Measurements from ENCODE around the gene HAAO.
"Not testable (repeated sequence)": the region's sequence is repeated elsewhere in the genome, so short reads cannot be mapped to it uniquely, and the experiment has no call there.

HAAO gene

DNA sequence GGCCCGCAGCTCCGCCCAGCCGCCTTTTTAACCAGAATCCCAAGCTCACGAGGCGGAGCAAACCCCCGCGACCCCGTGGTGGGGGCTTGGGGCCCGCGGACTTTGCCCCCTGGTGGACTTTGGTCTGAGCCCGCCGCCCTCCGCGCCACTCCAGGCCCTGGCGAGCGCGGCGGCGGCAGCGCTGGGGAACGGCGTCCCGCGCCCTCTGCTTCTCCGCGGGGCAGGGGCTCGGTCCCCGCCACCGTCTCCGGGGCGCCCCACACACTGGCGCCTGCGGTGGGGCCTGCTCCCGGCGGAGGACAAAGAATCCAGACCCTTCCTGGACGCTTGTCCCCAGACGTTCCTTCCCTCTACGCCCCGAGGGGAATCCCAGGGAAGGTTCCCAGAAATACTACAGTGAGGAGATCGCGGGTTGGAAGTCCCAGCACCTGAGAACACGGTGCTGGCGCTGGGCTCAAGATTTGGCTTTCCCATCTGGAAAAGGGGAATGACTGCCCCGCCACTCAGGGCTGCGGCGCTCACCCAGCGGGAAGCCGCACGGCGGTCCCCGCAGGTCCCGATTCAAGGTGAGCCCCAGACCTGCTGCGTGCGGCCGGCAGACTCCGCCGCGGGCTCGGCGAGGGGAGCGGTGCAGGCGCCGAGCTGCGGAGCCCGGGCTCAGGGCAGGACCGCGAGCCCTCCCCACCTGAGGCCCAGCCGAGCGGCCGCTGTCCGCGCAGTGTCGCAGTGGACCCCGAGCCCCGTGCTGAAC is at the start of gene HAAO:
Gene HAAO (minus strand): TSS at position 1 of the 751 bp plus-strand sequence. CDS start 47 bp downstream, outside the sequence.
- no peak for DNase-seq

DNA sequence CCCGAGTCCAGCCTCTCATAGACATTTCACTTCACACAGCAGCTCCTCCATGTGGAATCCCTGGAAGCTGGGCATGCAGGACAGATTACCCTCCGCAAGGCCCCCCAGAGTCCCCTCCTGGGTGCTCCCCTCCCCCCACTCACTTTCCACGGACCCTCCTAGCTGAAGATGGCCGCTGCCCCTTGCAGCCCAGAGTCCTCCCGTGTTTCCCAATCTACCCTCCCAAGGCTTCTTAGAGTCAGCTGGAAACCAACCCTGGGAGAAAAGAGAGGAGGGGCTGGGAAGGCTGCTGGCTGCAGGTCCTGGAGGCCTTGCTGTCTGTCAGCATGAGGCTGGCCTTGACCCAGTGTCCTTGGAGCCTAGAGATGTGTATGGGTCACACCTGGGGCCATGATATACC is 49.0 kb upstream of the HAAO start:
- no peak for DNase-seq

DNA sequence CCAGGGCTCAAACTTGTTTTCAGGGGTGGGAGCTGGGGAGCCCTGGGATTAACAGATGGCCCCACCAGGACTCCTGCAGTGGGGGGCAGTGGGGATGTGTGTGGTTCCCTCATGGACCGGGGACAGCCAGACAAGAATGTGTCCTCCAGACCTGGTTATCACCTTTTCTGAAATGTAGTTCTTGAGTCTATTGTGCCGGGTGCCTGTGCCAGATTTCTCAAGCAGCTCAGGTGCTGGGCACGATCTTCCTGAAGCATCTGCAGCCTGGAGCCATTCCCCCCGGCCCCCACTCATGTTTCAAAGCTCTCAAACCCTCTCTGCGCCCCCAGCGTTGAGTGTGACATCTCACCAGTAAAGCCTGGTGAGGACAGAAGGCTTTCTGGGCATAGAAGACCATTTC is 48.4 kb upstream of the HAAO start:
- no peak for DNase-seq

DNA sequence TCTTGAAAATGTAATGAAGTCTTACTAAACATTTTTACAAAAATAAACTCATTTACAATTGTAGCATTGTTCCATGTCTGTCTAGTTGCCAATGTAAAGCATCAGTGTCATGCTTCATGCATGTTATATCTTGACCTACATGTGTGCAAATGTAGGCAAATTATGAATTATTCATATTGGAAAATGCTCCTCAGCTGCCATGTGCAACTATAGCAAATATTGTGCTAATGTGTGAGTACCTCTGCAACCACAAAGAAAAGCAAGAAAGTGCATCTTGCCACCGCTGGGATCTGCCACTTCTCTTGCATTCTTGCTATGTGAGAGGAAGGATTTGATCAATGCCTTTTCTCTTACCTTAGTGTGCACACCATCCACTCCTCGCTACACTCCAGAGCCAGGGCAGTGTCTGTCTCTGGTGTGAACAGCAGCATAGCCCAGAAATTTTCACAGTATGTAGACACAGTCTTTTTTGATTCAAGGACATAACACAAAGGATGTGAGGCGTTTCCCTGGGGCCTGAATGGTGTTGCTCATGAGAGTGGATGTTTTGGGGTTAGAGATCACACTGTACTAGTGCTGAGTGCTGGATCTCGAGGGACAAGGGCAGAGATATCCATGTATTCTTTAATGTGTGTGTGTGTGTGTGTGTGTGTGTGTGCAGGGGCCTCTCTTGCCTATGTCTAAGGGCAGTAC is 47.6 kb upstream of the HAAO start:
- DNase-seq: no peak

DNA sequence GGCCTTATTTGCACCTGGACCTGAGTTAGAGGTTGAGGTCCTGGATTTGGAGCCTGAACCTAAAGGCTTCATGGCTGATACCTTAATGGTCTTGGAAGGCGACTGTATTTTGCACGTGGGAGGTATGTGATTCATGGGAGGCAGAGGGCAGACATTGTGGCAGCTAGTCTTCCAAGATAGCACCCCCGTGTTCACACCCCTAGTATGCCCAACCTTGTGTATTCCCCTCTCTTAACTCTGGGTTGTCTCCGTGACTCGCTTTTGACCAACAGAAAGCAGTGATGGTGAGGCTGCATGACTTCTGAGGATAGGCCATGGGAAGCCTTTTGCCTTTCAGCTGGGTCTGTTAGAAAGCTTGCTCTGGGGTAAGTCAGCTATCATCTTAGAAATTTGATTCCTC is 45.8 kb upstream of the HAAO start:
- no peak for DNase-seq

DNA sequence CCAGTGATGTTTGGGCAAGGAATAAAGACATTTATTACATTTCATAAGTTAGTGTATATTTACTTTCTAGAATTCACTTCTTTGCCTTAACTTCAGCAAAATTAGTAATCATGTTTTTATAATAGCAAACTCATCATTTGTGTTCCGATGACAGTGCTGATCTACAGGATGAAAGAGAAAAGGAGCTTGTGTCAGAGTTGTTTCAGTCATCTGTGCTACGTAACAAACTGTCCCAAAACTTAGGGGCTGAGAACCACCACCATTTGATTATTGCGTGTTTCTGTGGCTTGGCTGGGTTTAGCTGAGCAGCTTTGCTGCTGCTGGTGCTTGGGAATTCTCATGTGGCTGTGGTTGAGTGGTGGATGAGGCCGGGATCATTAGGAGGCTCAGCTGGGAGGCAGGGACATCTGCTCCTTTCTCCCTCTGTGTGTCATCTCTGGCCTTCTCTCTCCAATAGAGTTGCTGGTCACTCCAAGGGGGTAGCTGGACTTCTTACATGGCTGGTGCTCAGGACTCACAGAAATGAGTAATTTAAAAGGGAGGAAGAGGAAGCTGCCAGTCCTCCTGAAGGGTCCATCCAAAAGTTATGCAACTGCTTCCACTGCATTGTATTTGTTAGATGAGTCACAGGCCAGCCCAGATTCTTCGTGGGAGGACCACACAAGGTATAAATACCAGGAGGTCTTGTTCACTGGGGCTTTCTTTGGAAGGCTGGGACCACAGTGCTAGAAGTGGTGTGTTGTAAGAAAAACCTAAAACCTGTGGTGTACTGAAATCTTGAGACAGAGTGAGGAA is 43.4 kb upstream of the HAAO start:
- no peak for DNase-seq

DNA sequence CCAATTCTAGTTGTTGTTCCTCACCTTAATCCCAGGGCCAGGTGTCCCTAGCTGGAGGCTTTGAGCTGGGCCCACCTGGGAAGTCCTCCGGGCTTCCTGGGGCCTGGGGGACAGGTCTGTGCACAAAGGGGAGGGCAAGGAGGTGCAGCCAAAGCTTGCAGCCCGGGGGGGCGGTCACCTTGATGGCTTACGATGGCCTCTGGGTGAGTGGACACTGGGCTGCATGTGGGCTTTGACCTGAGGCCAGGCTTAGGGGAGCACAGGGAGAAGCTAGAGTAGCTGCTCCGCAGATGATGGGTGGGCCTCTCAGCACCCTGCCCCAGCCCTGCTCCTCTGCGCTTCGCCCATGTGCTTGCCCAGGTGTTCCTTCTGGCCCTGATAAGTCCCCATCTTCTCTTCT is 41.8 kb upstream of the HAAO start:
- DNase-seq: no peak

DNA sequence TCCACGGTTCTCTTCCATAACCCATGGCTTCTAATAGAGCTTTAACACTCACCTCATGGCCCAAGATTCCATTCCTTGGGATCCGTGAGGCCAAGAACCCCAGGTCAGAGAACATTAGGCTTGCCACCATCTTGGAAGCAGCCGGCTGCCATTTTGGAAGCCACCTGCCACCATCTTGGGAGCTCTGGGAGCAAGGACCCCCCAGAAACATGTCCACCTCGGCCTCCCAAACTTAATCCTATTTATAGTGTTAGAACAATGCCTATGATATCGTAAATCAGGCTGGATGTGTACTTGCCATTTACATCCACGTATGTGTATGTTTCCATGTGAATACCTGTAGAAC is 39.9 kb upstream of the HAAO start:
- DNase-seq: no peak

DNA sequence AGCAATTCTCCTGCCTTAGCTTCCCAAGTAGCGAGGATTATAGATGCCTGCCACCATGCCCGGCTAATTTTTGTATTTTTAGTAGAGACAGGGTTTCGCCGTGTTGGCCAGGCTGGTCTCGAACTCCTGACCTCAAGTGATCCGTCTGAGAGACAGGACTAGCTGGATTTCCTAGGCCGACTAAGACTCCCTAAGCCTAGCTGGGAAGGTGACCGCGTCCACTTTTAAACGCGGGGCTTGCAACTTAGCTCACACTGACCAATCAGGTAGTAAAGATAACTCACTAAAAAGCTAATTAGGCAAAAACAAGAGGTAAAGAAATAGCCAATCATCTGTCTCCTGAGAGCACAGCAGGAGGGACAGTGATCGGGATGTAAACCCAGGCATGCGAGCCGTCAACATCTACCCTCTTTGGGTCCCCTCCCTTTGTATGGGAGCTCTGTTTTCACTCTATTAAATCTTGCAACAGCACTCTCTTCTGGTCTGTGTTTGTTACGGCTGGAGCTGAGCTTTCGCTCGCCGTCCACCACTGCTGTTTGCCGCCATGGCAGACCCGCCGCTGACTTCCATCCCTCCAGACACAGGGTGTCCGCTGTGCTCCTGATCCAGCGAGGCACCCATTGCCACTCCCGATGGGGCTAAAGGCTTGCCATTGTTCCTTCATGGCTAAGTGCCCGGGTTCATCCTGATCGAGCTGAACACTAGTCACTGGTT is 39.3 kb upstream of the HAAO start:
- not testable (repeated sequence) for DNase-seq

DNA sequence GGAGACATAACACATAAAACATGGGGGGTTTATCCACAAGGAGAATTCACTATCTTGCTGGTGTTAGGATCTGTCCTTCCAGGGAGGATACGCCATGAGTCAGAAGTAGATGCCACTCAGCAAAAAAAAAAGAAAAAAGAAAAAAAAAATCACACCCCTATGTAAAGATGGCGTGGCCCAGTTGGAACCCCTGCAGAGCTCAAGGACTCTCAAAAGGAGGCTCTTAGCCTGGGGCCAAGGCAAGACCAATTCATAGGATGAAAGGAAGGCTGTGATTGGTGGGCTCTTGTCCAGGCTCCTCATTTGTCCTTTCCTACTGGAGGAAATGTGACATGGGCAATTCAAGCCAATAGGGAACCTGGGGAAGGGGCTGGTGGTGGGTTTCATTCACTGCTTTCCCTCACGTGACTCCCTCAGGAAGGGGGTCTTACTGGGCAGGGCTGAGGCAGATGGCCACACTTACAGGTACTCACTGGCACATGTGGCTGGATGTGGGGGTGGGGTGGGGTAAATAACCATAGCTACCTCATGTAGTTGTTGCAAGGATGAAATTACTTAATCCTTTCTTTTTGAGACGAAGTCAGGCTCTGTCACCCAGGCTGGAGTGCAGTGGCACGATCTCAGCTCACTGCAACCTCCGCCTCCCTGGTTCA is 38.7 kb upstream of the HAAO start:
- DNase-seq: no peak

DNA sequence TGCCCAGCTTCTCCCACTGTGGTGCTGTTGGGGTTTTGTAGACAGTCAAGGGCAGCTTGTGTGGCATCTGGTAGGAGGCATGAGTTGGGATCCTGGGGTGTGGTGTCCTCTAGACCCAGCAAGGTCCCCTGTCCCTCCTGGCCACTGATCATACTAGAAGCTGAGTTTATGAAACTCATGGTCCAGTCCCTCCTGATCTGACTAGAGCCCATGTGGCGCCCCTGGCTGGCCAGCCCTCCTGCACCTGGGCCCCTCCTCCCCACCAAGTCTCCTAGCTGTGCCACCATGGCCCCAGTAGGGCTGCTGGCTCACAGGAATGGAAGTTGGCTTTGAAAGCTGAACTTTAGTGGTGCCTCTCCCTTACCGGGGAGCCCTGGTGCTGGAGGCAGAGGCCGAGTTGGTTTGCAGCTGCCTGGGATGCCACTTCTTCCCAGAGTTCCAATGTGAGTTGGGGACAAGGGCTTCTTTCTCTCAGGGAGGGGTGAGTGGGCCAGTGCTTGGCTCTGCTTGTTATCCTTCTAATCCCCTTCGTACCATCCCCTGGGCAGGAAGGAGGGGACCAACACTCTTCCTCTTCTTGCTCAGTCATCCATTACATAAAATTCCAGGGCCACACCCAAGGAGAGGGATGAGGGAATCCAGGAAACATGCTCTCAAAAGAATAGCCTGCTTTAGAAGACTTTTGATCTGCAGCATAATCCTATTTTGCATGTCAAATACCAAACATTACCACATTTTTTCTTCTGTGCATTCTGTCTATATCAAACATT is 37.5 kb upstream of the HAAO start:
- no peak for DNase-seq

DNA sequence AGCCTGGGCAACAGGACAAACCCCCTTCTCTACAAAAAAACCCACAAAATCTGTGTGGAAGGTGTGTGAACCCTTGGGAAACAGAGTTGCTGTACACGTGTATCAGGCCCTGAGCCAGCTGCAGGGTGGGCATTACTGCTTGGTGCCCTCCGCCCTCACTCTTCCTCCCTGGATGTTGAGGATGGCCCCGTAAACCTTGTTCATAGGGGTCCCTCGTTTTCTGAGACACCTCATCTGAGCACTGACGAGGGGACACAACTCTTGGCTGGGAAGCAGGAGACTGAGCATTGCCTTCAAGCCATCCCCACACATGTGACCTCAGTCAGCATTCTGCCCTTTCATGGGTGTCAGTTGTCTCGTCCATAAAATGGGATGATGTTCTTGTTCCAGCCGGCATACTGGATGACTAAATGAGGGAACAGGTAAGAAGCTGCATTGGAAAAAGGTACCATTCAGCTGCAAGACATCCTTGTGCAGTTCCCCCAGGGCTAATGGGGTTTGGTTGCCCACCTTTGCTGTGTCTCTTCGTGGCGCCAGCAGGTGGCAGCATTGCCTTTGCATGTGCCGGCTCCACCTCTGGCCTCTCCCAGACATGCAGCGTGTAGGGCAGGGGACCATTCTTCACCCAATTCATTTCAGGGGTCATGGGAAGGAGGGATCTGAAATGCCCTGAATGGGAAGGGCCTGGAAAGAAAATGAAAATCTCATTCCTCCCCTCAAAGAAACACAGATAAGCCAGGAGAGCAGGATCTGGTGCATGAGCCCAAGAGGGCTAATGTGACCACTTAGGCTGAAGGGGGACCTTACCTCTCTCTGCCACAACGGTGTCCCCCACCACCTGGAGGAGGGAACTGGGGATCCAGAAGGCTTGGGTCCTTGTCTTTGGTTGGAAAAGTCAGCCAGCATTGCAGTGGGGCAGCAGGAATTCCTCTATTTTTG is 36.4 kb upstream of the HAAO start:
- DNase-seq: peak; percentile 68

DNA sequence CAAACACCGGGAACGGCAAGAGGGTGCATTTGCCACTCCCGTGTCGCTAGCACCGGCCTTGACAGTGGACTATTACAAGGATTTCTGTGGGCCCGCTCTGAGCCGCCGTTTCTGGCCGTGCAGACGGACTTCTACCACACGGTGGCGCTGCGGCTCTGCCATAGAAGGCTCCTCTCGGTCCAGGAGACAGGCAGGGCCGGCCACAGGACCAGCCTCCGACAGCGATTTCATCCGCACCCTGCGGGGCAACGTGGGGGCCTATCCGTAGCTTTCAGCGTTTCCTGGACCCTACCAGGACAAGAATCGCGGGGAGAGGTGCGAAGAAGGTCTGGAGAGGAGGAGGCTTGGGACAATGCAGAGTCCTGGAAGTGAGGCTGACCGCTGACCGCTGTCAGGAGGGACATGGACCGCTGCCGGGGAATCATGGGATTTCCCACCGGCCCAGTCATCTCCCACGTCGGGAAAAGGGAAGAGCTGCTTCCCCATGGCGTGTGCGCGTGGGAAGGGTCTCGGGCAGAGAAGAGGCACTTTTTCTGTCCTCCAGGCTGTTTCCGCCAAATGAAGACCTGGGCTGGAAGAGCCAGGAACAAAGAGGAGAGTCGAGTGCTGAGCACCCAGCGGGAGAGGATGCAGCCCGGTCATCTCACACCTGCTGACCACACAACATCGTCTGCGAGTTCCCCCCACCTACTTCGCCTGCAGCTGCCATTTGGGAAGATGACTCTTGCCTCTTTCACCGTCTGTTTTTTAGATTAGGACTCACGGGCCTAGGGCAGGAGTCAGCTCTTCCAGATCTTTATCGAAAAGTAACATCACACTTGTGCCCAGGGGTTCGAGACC is 35.5 kb upstream of the HAAO start:
- DNase-seq: peak; percentile 86

DNA sequence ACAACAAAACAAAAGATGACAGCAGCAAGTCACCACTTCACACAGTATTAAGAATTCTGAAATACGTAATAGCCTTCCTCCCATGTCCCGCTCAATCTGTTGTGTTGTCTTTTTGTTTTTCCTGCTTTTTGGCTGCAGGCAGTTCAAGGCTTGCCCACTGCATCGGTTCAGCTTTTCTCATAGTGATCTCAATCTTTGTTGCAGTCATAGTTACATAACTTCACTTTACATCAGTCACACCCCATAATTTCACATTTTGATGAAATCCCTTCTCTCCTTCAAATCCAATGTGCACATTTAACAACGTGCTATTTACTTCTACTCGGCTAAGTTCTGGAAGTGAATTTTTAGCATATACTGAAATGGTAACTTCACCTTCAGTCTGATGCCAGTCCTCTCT is 33.8 kb upstream of the HAAO start:
- no peak for DNase-seq

DNA sequence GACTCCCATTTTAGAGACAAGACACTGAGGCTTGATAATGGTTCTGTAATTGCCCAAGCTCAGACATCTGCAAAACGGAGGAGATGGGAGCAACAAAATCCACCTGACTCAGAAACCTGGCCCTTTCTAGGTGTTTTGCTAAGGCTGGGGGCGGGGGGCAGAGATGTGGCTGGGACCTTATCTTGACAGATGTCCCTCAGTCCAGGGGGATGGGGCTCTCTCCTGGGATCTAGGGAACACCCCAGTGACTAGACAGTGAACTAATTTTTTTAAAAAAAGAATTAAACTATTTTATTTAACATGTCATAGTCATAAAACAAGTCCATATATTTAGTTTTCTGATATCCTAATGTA is 32.0 kb upstream of the HAAO start:
- DNase-seq: no peak

DNA sequence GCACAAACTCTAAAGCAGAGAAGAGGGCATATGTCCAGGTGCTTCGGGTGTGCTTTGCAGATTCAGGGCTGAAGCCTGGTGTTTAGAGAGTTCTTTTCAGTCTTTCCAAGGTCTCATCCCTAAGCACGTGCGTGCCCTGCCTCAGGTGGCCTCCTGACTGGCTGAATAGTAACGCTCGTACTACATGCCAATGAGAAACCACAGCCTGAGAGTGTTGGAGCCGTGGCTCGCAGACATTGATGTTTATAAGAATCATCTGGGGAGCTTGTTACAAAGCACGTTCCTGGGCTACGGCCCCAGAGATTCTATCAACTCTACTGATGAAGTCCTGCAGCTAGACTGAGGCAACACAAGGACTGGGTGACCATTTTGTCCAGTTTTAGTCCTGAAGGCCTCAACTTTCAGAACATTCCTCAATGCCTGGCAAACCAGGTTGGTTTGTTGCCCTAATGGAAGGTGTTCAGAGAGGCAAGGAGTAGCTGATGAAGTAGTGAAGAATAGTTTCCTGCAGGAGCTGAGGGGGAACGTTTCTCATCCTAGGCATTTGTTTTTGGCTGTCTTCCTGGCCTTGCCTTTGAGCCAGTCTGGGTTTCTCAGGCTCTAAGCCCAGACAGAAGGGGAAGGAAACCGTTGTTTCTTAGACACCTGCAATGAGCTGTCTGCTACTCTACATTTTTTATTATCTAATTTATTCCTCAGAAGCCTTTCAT is 31.5 kb upstream of the HAAO start:
- DNase-seq: no peak

DNA sequence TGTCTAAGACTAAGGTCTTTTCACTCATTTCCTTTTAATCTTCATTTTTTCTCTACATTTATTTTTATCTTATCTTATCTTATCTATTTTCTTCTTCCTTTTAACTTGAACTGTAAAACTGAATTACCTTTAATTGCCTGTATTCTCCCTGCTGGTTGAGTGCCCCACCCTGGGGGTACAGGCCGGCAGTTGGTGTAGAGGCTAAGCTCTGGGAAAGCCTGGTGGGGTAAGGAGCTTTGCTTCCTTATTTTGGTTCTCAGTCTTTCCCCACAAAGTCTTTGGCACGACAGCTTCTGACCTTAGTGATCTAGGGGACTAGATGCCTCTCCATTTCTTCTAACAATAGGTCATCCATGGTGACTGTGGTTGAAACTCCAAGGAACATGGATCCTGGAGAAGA is 26.8 kb upstream of the HAAO start:
- DNase-seq: no peak

DNA sequence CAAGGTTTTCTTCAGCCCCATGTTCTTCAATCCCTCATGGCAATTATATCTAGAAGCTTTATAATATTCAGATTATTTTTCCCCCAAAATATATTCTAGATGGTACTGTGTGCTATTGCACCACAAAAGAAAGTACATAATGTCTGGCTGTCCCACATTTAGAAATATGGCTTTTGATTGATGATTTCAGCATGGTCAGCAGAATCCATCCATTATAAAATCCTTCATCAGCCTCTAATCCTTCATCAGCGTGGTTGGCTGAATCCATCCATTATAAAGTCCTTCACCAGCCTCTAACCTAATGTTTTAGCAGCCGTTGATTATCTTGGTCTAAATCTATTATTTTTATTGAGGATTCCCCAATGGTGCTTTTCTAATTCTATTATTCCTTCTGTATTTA is 23.3 kb upstream of the HAAO start:
- DNase-seq: no peak

DNA sequence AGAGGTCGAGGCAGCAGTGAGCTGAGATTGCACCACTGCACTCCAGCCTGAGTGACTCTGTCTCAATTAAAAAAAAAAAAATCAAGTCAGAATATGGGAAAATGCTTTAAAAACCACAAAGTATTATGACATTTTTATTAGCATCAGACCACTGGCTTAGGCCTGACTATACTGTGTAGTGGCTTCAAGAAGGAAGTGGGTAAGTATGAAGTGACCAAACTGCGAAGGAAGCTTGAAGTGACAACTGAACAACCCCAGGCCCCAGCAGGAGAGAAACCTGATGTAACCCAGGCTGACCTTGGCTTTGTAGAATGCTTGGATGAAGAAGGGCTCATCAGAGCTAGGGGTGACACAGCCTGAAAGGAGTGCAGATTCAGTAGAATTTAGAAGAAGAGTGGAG is 21.4 kb upstream of the HAAO start:
- no peak for DNase-seq

Data from stimulated activated CD4-positive, alpha-beta T cell treated with anti-CD3 and anti-CD28 coated beads, Interleukin-4, amount 100 ng/mL, for 24 hours (primary cell).